GM12891 (cell line): ENCODE results near the gene MELTF.

Experiments
- POLR2A ChIP-seq: IDR thresholded peaks from 2 replicates; pipeline ENCODE4 v1.6.1; 2011; ENCODE audit warnings: low read depth, low read length, control low read depth
- POLR2AphosphoS5 ChIP-seq: IDR thresholded peaks from 2 replicates; pipeline ENCODE4 v1.6.1; 2011; ENCODE audit warnings: low read depth, low read length, control low read depth
- POU2F2 ChIP-seq: IDR thresholded peaks from 2 replicates; pipeline ENCODE4 v1.6.1; 2011; ENCODE audit warnings: low read depth, mild to moderate bottlenecking, control low read depth, low read length, moderate library complexity
- SPI1 ChIP-seq: IDR thresholded peaks from 2 replicates; pipeline ENCODE4 v1.6.1; 2011; ENCODE audit warnings: low read depth, low read length, control low read depth
- TAF1 ChIP-seq: IDR thresholded peaks from 2 replicates; pipeline ENCODE4 v1.6.1; 2011; ENCODE audit warnings: low read depth, low read length, control low read depth

DNA sequence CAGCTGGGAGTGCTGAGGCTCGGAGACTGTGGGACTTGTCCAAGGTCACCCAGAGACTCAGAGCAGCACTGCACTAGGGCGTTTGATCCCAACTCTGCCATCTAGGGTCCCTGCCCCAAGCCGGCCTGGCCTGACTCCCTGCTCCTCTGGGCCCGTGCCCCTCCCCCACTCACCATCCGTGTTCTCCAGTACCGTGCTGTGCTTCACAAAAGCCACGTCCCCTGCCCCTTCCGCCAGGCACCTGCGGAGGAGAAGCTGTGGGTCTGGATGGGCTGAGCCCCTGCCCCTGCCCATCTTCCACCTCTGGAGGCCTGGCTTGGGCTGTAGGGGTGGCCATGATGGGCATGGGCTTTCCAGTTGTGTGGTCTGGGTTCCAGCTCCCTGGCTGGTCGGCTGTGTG lies 8.4 kb downstream of the MELTF start:
- TF ChIP-seq POLR2AphosphoS5 (no peak), POLR2A (no peak), TAF1 (no peak), SPI1 (no peak), POU2F2 (no peak)
